HuH-7.5 (cell line): ENCODE data around the gene HERC6.
"Not testable (repeated sequence)": the region's sequence is repeated elsewhere in the genome, so short reads cannot be mapped to it uniquely, and the experiment has no call there.

Experiments used
- DNase-seq: peaks from one replicate; pipeline ENCODE4 v3.0.0; 2011; ENCODE audit warnings: low spot score

The HERC6 gene

GRCh38 chr4:88391703-88392102, 13.1 kb downstream of the HERC6 start:
- no peak for DNase-seq

GRCh38 chr4:88396681-88397080, 18.0 kb downstream of the HERC6 start:
- DNase-seq: no peak

DNA sequence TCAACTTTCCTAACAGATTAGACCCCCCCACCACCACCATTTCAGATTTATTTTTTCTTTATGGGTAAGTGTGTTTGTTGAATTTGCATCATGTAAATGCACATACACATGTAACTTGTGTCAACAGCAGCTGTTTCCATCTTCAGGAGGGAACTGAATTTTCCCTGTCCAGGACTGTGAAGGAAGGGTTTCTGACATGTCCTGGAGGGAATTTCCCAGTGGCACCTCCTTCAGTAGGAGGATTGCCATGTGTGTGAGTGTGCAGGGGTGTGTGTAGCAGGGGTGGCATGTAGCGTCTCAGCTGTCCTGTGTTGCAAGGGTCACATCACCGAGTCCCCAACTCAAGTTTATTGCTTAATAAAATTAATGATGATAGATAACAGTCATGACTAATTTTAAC, 19.7 kb downstream of the HERC6 start:
- DNase-seq: no peak

DNA sequence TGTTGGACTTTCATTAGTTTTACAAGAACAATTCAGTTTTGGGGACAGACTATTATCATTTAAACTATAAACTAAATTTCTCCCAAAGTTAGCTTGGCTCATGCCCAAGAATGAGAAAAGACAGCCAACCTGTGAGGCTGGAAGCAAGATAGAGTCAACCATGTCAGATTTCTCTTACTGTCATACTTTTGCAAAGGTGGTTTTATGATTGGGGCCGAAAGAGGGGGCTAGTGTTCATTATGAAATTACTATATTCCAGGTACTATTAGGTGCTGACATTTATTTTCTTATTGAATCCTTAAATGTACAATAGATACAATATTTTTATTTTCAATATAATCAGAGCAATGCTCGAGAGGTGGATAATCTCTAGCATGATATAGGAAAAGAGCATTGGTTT, 30.6 kb downstream of the HERC6 start:
- DNase-seq: no peak

DNA sequence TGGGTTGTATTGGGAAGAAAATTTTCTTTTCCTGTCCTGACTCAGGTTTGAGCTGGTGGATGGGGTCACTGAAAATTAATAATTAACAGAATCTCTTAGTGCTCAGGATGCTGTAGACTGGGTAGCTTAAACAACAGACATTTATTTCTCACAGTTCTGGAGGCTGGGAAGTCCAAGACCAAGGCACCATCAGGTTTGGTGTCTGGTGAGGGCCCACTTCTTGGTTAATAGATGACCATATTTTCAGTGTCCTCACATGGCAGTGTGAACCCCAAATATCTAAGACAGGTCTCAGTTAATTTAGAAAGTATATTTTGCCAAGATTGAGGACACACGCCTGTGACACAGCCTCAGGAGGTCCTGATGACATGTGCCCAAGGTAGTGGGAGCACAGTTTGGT, 31.1 kb downstream of the HERC6 start:
- DNase-seq: no peak

DNA sequence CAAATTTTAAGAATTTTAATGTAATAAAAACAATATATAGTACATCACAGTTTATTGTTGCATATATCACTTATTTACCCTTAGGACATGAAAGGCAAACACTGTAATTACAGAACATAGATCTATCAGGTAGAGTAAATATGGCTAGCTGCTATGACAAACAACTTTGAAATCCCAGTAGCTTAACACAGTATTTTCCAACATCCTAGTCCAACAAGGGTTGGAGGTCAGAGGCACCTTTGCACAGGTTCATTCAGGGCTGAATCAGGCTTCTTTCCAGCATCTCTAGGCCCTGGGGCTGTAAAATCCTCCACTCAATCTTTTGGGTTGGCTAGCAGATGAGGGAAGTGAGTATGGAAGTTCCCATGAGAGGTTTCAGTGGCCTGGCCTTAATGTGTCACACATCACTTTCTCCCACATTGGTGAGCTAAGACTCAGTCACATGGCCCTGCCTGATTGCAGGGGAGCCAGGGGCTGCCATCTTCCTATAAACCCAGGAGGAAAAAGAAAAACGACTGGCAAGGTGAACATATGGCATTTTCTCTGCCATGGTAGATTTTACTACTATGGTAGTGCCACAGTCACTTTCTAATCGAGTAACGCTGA, 32.9 kb downstream of the HERC6 start:
- no peak for DNase-seq

- no peak for DNase-seq
Observed at GRCh38 chr4:88413801-88414200, 35.1 kb downstream of the HERC6 start.

DNA sequence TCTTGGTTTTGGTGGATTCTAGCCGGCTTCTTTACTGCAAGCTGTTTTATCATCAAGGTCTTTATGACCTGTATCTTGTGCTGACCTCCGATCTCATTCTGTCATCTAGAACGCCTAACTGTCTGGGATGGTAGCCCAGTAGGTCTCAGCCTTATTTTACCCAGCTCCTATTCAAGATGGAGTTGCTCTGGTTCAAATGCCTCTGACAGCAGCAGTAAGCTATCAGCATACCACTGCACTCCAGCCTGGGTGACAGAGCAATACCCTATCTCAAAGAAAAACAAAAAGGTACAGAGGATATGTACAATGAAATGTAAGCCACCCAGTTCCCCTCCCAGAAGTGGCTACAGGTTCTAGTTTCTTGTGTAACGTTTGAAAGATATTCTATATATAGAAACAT, 36.1 kb downstream of the HERC6 start:
- DNase-seq: no peak

DNA sequence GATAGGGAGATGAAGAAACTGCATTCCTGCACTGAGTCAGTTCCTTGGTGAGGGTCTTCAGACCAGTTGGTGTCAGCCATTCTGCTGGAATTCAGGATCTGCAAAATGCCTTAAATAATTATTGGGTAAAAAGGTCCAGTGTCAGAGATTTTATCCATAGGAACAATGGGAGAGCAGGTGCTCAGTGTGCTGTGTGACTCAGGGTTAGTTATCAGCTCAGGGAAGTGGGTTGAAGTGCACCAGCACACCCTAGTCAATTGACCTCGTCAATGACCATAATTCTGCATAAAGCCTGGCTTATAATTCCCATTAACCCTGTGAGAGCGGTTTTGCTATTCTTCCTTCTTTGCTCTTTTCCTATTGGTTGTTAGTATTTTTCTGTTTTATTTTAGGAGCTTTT, 37.3 kb downstream of the HERC6 start:
- DNase-seq: no peak

DNA sequence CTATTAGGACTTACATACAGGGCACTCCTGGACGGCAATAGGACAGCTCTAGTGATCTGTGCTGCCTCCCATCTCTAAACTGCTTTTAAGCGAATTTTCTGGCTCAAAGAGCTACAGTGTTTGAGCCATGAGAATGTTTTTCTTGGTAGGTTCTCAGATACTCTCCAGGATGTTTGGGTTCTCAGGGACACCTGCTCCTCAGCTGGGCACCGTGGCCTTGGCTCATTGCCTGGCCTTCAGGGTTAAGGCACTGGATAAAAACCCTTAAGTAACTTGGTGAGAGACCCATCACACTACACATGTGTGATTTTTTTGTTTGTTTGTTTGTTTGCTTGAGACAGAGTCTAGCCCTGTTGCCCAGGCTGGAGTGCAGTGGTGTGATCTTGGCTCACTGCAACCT, 39.8 kb downstream of the HERC6 start:
- DNase-seq: no peak

GRCh38 chr4:88419874-88420273, 41.2 kb downstream of the HERC6 start:
- no peak for DNase-seq

GRCh38 chr4:88420844-88421243, 42.2 kb downstream of the HERC6 start:
- no peak for DNase-seq

DNA sequence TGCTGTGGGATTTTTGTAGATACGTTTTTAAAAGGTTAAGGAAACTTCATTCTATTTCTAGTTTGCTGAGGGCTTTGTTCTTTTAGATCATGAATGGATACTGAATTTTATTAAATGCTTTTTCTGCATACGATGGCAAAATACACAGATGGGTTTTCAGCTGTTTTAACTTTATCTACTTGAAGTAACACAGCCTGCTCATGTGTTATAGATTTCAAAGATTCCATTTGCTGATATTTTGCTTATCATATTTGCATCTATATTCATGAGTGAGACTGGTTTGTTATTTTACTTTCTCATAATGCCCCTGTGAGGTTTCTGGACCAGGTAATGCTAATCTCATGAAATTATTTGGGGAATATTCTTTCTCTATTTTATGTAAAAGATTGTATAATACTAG, 43.8 kb downstream of the HERC6 start:
- no peak for DNase-seq

DNA sequence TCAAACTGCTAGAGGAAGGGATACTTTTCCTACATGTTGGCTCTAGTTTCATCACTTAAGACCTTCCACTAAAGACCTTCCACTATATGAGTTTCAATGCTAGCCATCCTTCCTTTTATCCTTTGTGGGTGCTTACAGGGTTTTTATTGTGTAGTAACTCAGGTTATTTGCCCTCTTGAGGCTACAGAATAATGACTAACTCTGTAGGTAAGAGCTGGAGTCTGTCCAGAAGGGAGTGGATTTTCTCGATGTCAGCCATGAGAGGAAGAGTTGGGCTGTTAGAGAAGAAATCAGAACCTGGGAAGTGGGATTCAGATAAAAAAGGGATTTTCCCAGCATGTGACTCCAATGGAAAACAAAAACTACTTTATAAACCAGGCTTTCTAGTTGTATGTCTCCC, 50.7 kb downstream of the HERC6 start:
- DNase-seq: no peak

DNA sequence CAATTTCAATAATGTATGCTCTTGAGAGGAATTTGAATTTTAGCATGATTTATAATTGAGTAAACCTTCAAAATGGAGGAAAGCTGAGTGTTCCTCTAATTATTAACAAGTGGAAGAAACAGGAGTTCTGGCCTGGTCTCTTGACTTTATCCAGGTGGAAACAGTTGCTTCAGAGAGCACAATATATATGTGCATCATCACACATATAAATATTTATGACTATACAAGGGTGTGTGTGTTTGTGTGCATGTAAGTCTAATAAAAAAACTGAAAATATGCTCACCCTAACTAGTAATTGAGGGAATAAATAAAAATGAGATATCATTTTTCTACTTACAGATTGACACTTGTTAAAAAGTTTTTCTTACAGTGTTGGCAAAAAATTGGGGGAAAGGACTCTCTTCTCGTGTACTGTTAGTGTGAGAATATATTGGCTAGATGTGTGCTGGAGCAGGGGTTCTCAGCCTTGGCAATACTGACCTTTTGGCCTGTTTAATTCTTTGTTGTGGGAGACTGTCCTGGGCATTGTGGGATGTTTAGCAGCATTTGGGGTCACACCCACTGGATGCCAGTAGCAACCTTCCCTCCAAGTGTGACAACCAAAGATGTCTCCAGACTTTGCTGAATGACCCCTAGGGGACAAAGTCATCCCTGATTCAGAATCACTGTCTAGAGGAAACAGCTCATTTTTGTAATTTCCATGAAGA, 57.5 kb downstream of the HERC6 start:
- no peak for DNase-seq

DNA sequence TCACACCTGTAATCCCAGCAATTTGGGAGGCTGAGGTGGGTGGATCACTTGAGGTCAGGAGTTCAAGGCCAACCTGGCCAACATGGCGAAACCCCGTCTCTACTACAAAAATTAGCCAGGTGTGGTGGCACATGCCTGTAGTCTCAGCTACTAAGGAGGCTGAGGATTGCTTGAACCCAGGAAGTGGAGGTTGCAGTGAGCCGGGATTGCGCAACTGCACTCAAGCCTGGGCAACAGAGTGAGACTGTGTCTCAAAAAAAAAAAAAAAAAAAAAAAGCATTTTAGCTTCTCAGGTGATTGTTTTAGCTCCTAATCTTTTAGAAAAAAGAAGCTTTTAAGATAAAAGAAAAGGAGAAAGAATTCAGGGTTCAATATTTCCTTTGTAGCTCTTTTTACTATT, 59.2 kb downstream of the HERC6 start:
- not testable (repeated sequence) for DNase-seq

DNA sequence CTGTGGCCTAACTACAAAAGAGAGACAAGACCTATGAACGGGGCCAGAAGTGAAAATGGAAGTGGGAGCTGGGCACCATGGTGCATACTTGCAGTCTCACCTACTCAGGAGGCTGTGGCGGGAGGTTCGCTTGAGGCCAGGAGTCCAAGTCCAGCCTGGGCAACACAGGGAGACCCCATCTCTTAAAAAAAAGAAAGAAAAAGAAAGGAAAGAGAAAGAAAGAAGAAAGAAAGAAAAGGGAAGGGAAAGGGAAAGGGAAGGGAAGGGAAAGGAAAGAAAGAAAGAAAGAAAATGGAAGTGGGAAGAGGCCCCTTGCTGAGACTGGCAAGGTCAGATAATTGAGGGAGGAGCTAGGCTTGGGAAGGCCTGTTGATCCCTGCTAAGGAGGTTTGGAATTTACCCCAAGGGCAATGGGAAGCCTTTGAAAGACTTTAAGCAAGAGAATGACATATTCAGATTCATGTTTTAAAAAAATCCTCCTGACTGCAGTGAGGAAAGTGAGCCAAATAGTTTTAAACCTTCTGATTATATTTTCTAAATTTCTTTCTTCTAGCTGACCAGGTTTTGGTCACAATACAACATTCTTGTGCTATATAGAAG, 60.6 kb downstream of the HERC6 start:
- no peak for DNase-seq

- no peak for DNase-seq
Observed at GRCh38 chr4:88440146-88440545, 61.5 kb downstream of the HERC6 start.

GRCh38 chr4:88441696-88442095, 63.0 kb downstream of the HERC6 start:
- DNase-seq: no peak

DNA sequence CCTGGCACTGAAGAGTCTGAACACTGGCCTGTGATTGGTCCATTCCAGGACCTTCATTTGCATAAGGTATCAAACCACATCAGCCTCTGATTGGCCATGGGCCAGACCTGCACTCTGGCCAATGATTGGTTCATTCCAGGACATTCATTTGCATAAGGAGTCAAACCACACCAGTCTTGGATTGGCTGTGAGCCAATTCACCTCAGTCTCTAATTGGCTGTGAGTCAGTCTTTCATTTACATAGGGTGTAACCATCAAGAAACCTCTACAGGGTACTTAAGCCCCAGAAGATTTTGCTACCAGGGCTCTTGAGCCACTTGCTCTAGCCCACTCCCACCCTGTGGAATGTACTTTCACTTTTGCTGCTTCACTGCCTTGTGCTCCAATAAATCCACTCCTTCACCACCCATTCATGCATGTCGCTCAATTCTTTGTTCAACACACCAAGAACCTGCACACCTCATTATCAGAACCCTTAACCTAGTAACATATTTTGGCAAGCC, 64.1 kb downstream of the HERC6 start:
- DNase-seq: no peak

DNA sequence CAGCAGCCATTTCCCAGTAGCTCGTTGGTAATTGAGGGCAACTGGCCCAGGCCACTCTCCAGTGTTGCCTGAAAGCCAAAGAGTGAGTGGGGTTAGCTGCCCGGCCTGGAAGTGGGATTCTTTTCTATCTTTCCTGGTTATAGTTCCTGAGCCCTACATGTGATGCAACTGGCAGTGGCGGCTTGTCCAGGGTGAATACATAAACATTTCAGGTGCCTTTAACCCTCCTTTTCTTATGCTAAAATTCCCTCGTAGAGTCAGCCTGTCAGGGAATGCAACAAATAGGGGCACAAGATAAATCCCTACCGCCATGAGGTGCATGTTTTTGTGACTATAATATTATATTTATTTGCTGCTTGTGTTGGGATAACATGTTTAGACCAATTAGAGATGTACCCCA, 64.8 kb downstream of the HERC6 start:
- DNase-seq: no peak

- no peak for DNase-seq
Observed at GRCh38 chr4:88445252-88445651, 66.6 kb downstream of the HERC6 start.

- DNase-seq: no peak
Observed at GRCh38 chr4:88446124-88446523, 67.5 kb downstream of the HERC6 start.
